ENCODE measurements around the gene PRKCA. TPM values are rescaled to one million over a fixed set of nuclear protein-coding genes. Genes with fewer than 3 reads are reported as not detected.

Gene PRKCA
- total RNA-seq, 1 donor from 2014 or later, result 29.0 TPM

DNA sequence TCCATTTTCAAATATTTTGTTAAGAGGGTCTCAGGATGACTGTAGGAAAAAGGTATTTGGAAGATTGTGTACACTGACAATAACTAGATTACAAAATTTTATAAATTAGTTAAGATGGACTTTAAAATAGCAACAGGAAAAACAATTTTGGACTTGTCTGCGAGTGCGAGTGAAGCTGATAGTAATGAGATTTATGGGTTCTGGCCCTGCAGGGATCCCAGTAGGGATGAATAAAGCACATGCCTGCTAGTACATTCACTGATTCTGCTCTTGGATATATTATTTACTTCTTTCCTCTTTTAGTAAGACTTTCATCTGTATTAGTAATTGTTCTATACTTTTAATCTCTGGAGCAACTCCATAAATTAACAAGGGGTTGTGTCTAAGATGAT lies 28.2 kb downstream of the PRKCA start:
- no peaks in the 10 kb centered on the region for H3K27me3 ChIP-seq (ENCODE audit: low read depth)
- no peak for DNase-seq
- H3K4me1 ChIP-seq, result no peaks in the 10 kb centered on the region
- H3K27ac ChIP-seq, result no peak overlapping the region
- H3K9me3 ChIP-seq, result no peaks in the 10 kb centered on the region
- H3K36me3 ChIP-seq, result no peaks in the 10 kb centered on the region
- no peak overlapping the region for H3K4me3 ChIP-seq
- TF ChIP-seq, protein P1, sequence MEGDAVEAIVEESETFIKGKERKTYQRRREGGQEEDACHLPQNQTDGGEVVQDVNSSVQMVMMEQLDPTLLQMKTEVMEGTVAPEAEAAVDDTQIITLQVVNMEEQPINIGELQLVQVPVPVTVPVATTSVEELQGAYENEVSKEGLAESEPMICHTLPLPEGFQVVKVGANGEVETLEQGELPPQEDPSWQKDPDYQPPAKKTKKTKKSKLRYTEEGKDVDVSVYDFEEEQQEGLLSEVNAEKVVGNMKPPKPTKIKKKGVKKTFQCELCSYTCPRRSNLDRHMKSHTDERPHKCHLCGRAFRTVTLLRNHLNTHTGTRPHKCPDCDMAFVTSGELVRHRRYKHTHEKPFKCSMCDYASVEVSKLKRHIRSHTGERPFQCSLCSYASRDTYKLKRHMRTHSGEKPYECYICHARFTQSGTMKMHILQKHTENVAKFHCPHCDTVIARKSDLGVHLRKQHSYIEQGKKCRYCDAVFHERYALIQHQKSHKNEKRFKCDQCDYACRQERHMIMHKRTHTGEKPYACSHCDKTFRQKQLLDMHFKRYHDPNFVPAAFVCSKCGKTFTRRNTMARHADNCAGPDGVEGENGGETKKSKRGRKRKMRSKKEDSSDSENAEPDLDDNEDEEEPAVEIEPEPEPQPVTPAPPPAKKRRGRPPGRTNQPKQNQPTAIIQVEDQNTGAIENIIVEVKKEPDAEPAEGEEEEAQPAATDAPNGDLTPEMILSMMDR (IDR thresholded peaks at IDR 0.05), result no peak
- no peak for ATAC-seq
- intact Hi-C loops (cut with DNase I), result no loop called here

DNA sequence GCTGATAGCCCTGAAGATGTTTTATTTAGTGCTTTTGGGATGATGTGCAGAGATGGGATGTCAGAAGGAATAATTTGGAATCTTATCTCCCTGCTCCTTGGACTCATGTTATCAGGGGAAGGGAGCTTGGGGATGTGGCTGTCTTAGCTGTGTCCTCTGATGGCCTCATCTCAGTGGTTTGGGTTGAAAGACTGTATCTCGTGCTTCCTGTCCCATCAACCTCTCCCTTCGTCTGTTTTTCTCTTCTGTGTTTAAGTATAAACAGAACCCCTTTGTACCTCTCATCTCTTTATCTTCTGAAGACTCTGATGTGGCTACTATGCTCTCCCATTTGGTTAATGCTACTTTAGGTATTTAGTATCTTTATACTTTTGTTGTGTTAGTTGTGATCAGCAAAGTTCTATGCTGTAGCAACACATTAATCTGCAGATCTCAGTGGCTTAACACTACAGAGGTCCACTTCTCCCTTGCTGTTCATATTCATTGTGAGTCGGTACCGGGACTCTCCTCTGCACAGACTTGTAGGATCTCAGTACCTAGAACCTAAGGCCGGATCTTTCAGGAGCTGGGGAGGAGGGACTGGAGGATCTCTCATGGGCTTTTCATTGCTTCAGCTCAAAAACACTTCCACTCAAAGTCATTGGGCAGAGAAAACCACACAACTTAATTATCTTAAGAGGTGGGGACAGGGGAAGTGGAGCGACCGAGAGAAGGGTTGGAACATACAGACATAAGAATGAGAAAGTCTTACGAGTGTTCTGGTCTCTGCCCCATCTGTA lies 28.8 kb downstream of the PRKCA start:
- no peak overlapping the region for H3K4me3 ChIP-seq
- no peaks in the 10 kb centered on the region for H3K9me3 ChIP-seq
- DNase-seq, result no peak
- no peaks in the 10 kb centered on the region for H3K36me3 ChIP-seq
- no peaks in the 10 kb centered on the region for H3K27me3 ChIP-seq (ENCODE audit: low read depth)
- intact Hi-C loops (cut with DNase I), result no loop called here
- TF ChIP-seq, protein P1 (IDR thresholded peaks at IDR 0.05), result no peak
- H3K4me1 ChIP-seq, result no peaks in the 10 kb centered on the region
- no peak for ATAC-seq
- no peak overlapping the region for H3K27ac ChIP-seq

DNA sequence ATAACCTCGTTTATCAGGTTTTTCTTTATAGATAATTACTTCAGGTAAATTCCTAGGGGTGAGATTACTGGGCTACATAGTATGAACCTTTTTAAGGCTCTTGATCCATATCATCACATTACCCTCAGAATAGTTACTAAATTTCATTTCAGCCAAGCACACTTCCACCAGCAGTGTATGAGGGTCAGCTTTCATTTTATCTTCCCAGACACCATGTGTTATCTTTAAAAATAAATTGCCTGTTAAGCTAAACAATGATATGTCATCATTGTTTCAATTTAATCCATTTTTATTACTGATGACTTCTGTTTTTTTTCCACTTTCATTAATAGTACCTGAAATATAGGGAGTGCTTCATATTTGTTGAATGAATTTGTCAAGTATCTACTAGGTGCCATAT lies 33.4 kb downstream of the PRKCA start:
- Histone ChIP-seq H3K27me3 (ENCODE audit: low read depth) (no peaks in the 10 kb centered on the region), H3K36me3 (no peaks in the 10 kb centered on the region), H3K4me3 (no peak overlapping the region), H3K27ac (no peak overlapping the region), H3K9me3 (no peaks in the 10 kb centered on the region), H3K4me1 (peaks cover 12% of the 10 kb centered on the region)
- TF ChIP-seq, protein P1 (IDR thresholded peaks at IDR 0.05), result no peak
- intact Hi-C loops (cut with DNase I), result no loop called here
- DNase-seq, result no peak
- no peak for ATAC-seq

DNA sequence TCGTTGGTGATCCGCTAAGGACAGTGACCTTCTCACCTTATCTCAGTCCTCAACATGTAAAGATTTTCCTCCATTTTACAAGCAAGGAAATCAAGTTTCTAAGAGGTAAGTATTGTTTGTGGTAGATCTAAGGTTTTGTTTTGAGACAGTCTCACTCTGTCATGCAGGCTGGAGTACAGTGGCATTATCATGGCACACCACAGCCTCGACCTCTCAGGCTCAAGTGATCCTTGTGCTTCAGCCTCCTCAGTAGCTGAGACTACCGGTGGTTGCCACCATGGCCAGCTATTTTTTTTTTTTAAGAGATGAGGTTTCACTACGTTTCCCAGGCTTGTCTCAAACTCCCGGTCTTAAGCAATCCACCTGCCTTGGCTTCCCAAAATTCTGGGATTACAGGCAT lies 34.9 kb downstream of the PRKCA start:
- Histone ChIP-seq H3K4me3 (no peak overlapping the region), H3K4me1 (peaks cover 12% of the 10 kb centered on the region), H3K27ac (no peak overlapping the region), H3K27me3 (ENCODE audit: low read depth) (no peaks in the 10 kb centered on the region), H3K9me3 (no peaks in the 10 kb centered on the region), H3K36me3 (no peaks in the 10 kb centered on the region)
- ATAC-seq (no peak), DNase-seq (no peak)
- TF ChIP-seq, protein P1 (IDR thresholded peaks at IDR 0.05), result no peak
- intact Hi-C loops (cut with DNase I), result no loop called here

DNA sequence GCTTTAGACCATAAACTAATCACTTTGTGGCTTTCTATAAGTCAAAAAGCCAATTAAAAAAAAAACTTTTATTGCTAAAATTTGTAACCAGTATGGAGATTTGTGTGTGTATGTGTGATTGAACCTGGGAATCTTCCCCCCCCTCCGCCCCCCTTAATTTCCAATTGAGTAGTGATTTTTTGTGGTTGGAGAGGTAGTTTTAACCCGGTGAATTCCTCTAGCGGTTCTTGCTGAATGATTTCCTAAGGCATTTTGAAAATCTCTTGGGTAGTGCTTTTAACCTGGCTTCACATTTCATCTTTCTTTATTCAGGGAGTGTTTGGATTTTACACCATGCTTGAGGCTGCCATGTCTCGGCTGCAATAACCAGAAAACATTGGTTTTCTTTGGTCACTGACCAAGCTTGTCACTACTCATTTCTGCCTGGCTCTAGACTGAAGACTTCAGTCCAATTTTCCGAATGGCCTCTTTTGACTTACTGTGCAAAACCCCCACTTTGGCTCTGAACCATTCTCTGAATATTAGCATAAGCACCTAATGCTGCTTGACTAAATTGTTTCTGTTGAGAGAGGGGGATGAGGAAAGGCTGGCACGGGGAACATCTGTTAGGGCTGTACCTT lies 35.6 kb downstream of the PRKCA start:
- Histone ChIP-seq H3K36me3 (no peaks in the 10 kb centered on the region), H3K27ac (no peak overlapping the region), H3K9me3 (no peaks in the 10 kb centered on the region), H3K4me1 (peaks cover 12% of the 10 kb centered on the region), H3K27me3 (ENCODE audit: low read depth) (no peaks in the 10 kb centered on the region), H3K4me3 (no peak overlapping the region)
- no peak for DNase-seq
- TF ChIP-seq, protein P1 (IDR thresholded peaks at IDR 0.05), result no peak
- intact Hi-C loops (cut with DNase I), result no loop called here
- ATAC-seq, result no peak
